NB4 (cell line): Measurements from ENCODE around the gene GNG8.

Experiments
- CTCF ChIP-seq: IDR thresholded peaks from one replicate; pipeline ENCODE4 v1.5.1; 2012; ENCODE audit warnings: low read depth, low read length
- MAX ChIP-seq: IDR thresholded peaks from 2 replicates; pipeline ENCODE4 v1.6.1; 2011; ENCODE audit warnings: low read depth, low read length
- POLR2A ChIP-seq: IDR thresholded peaks from 2 replicates; pipeline ENCODE4 v1.6.1; 2011; ENCODE audit warnings: mild to moderate bottlenecking; ENCODE audit not compliant: insufficient read length; ENCODE audit errors: extremely low read depth

- TF ChIP-seq MAX: no peak
- TF ChIP-seq POLR2A: no peak
- TF ChIP-seq CTCF: no peak
These were observed 4.7 kb upstream of the GNG8 start for GRCh38 chr19:46640656-46641055.
